GM15510 (cell line): ENCODE data around the gene CYB5B.

ENCODE experiments used
- POLR2A ChIP-seq: IDR thresholded peaks from 3 replicates; pipeline ENCODE4 v1.6.1; 2011; ENCODE audit warnings: borderline replicate concordance; ENCODE audit not compliant: insufficient read length; ENCODE audit errors: extremely low read depth

CYB5B gene

GRCh38 chr16:69508033-69508755 lies 83.8 kb downstream of the CYB5B start:
- no peak for TF ChIP-seq POLR2A

GRCh38 chr16:69509125-69509524 lies 84.7 kb downstream of the CYB5B start:
- TF ChIP-seq POLR2A = no peak

- no peak for TF ChIP-seq POLR2A
These were observed 87.2 kb downstream of the CYB5B start for GRCh38 chr16:69511651-69512050.

GRCh38 chr16:69513180-69513966 lies 89.0 kb downstream of the CYB5B start:
- no peak for TF ChIP-seq POLR2A

GRCh38 chr16:69514356-69514755 lies 89.9 kb downstream of the CYB5B start:
- no peak for TF ChIP-seq POLR2A
